Adipose tissue (tissue), 3 donors: Measurements from ENCODE around the gene METTL25B. TPM values are rescaled to one million over a fixed set of nuclear protein-coding genes. Genes with fewer than 3 reads are reported as not detected.

Experiments used
- H3K27ac ChIP-seq: one replicate; pipeline ENCODE4 v1.5.1; 2013; ENCODE audit warnings: low read depth, low read length
- WGBS, 3 donors: extraction: QIAGEN DNeasy Blood & Tissue Kit; methylation state at CpG; one replicate each; pipeline ENCODE4 v1.1.7; 2013; 5-methylcytosine and 5-hydroxymethylcytosine counted together
- polyA plus RNA-seq, 3 donors: library from polyadenylated mRNA; stranded (reverse); fragments of 200-250 nt; gene quantifications; one replicate each; pipeline ENCODE4 v1.2.3, GENCODE V29; 2013
- donor health status: healthy with polysubstance abuse.
- donor health status: Bipolar disorder and iron deficiency.
- donor health status: healthy.

METTL25B gene
- polyA plus RNA-seq, 3 donors: 22.7 to 25.4 (median 24.6) TPM

DNA sequence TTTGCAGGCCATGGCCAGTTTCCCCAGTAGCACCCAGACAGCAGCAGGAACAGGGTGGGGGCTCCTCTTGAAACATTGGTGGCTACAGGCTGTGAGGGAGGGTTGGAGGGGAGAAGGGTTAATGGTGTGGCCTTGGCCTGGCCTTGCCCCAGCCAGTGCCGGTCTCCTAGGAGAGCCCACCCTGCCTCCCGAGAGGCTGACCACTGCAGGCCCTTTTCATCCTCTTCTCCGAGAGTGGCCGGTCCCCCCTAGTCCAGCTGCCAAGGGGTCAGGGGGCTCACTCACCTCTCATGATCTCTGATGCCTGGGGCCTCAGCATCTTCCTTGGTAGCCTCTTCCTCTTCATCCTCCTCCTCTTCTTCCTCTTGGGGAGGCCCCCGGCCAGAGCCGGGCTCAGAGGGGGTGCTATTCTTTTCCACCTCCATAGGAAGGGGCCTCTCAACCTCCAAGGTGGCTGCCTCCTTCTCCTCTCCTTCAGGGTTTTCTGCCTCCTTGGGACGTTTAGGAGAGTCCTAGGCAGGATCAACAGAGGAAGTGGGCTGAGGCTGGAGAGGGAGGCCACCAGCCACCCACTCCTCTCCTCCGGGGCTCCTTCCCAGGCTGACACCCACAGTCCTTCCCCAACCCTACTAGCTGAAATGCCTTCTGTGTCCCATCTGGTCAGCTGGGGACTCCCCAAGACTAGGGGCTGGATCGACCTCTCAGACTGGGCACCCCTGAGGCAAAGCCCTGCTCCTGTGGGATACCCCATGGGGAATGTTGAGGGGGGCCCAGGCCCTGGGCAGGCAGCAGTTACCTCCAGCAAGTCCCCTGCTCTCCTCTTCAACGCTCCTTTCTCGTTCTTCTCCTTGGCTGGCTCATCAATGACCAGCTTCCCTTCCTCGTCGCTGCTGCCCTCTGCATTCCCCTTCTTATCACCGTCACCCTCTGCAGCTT lies 15.4 kb downstream of the METTL25B start:
- WGBS, 3 donors: 73 to 81% (median 76%) methylated on average over 13 to 14 of the region's 14 CpGs
- H3K27ac ChIP-seq: no peak overlapping the region

DNA sequence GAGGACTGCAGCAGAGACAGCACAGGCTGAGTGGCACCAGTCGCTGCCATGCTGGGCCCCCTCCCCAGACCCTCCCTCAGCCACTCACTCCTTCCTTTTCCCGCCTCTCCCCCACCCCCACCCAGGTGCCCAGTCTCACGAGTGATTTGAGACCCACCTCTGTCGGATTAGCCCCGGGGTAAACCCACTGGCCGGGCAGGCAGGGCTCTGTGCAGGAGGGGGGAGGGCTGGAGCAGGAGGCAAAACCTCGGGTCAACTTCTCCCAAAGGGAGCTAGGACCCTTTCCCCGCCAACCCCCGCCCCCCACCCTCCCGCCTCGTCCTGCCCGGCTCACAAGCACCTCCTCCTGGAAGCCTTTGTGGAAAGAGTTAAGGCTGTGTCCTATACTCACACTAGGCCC lies 16.1 kb downstream of the METTL25B start:
- no peak overlapping the region for H3K27ac ChIP-seq
- 60 to 71% (median 68%) methylated on average over 8 to 12 of the region's 12 CpGs for WGBS, 3 donors

DNA sequence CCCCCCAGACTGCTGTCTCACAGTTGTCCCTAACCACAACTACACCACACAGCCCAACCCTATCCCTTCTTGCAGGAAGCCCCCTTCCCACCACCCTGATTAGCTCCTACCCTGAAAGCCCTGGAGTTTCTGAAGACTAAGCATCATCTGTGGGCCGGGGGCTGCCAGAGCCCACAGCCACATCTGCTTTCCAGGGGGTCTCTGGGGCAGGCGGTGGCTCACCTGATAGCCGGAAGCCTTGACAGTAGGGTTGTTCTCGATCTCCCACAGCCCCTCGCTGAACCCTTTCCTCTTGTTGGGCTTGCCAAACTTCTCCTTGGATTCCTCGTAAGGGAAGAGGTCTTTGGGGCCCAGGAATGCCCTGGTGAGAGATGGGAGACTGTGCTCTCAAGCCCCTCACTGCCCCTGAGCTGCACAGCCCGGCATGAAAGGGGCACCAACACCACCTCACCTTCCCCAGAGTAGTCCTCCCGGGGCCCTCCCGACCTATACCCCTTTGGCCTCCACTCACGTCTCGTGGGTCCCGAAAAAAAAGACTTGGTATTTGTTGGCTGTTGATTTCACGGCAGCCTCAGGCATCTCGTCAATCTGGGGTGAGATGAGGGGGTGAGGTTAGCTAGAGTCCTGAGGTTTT lies 16.6 kb downstream of the METTL25B start:
- 68 to 81% (median 72%) methylated on average over 14 of the region's 14 CpGs for WGBS, 3 donors
- H3K27ac ChIP-seq: no peak overlapping the region

DNA sequence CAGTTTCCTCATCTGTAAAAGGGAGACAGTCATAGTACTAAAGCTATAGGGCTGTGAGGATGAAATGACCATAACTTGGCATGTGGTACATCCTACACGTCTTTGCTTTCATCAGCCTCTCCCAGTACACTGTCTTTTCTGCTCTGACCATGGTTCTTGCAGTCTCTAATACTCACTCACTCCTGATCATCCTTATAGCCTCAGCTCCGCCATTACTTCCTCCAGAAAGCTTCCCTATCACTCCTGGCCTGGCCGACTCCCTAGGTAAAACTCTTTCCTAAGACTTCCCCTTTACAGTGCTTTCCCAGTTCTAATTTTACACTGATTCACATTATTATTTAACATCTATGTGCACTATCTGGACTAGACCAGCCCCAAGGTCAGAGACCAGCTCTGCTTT lies 17.6 kb downstream of the METTL25B start:
- WGBS, 3 donors: 46 to 50% (median 48%) methylated on average over 3 of the region's 3 CpGs

DNA sequence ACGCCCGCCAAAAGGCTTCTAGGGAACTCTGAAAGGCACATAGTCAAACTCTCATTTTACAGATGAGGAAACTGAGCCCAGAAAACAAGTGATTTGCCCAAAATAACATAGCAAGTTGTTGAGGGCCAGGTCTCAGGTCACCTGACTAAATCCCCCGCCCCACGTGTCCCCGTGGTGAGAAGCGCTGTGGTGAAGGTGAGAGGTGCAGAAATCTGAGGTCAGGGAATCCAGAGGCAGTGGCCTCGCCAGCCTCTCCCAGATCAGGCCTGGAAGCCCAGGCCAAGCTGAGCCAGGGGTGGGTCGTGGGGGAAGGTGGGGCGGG lies 18.1 kb downstream of the METTL25B start:
- H3K27ac ChIP-seq: peak overlapping the region; percentile 91
- 35 to 56% (median 43%) methylated on average over 9 of the region's 9 CpGs for WGBS, 3 donors

More for the DNA sequence above, 17.6 kb downstream of the METTL25B start:
- peak overlapping the region; percentile 91 for H3K27ac ChIP-seq

DNA sequence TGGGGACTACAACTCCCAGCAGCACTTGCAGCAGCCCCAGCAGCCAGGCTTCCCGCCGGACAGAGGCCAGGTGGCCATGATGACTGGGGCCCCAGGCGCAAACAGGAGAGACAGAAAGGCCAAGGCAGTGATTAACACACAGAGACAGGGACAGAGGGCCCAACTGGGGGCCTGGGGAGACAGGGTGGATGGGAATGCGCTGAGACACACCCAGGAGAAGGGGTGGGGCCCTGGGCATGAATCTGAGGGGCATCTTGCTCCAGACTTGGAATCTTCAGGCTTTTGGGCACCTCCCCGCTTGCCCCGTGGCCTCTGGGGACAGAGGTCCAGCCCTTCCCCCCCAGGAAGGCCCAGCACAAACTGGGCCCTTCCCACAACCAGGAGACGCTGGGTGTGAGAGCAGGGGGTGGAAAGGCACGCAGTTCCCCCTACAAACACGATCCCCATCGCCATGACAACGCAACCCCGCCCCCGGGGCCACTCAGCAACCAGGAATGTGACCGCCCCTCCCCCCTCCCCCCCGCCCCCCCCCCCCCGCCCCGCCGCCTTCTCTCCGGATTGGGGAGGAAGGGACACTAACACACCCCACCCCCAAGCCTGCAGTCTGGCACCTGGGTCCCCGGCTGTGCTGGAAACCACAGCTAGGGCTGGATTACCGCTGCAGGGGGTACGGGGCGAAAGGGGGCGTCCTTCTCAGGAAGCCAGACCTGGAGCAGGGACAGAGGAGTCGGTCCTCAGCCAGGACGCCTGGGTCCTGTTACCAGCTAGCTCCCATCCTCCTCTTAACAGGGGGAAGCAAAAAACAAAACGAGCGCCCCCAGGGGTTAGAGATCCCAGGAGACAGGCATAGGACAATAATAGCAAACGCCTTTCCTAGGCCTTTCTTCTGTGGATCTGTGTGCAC lies 18.7 kb downstream of the METTL25B start:
- WGBS, 3 donors: 1 to 3% (median 2%) methylated on average over 17 to 24 of the region's 29 CpGs
- H3K27ac ChIP-seq: peak overlapping the region; percentile 91

DNA sequence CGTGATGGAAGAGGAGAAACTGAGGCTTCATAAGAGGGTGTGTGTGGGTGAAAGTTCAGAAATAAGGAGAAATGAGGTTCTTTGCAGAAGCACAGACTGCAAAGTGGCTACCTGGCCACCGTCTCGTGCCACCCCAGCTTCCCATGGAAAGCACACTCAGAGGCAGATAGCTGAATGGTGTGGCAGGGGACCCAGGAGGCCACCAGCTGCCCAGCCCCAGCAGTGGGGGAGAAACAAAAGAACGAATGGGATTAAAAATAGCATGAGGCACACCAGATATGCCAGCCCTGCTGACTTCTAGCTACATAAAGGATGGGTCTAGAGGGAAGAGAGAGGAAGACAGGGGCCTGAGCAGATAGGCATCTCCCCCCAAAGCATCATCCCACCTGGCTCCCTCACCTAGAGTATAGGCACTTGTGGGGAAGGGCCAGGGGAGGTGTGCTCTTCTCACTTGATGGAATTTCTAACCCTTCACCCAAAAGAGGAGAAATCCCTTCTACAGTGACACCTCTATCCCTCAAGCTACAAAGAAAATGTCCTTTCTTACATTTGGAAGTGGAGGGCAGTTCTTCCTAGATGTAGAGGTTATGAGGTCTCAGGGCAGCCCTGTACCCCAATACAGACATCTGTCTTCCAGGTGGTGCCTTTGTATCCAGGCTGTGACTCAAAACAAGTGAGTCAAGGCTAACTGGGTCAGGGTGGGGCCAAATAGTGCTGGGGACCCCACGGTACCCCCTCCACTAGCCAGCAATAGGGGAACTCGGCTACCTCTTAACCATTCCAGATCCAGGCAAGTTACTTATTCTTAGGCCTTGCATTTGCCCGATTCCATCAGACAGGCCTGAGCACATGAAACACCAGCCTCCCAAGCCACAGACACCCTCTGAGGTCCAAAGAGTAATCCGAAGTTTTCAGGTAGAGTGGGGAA lies 19.7 kb downstream of the METTL25B start:
- 8 to 11% (median 9%) methylated on average over 8 of the region's 8 CpGs for WGBS, 3 donors
- H3K27ac ChIP-seq: peak overlapping the region; percentile 84

DNA sequence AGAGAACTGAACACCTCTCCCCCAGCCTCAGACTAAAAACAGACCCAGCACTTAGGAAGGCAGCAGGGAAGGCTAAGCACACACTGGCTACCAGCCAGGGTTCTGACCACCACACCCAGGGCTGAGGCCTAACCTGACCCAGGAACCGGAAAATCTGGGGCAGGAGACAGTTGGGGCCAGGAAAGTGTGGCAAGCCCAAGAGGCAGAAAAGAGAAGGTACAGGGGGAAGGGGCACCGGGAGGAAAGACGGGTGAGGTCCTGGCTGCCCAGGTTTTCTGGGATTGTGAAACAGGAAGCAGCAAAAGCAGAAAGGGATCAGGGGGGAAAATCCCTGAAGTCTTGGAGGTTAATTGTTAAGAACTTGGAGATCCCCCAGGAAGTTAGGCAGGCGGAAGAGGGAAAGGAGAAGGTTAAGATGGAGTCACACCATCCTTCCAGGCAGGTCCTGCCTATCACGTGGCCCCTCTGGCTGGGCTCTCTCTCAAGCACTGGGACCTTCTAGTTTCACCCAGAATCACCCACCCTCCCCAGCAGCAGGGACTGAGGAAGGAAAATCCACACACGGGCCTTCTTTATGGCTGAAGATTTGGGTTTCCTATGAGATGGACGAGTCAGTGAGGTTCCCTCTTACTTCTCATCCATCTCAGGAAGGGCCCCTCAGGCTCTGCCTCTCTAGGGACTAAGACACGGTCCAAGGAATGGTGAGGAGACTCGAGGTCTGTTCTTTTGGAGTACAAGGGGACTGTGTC lies 20.6 kb downstream of the METTL25B start:
- 3 to 13% (median 5%) methylated on average over 9 of the region's 9 CpGs for whole genome bisulfite sequencing, 3 donors
- H3K27ac ChIP-seq: peak overlapping the region; percentile 84

DNA sequence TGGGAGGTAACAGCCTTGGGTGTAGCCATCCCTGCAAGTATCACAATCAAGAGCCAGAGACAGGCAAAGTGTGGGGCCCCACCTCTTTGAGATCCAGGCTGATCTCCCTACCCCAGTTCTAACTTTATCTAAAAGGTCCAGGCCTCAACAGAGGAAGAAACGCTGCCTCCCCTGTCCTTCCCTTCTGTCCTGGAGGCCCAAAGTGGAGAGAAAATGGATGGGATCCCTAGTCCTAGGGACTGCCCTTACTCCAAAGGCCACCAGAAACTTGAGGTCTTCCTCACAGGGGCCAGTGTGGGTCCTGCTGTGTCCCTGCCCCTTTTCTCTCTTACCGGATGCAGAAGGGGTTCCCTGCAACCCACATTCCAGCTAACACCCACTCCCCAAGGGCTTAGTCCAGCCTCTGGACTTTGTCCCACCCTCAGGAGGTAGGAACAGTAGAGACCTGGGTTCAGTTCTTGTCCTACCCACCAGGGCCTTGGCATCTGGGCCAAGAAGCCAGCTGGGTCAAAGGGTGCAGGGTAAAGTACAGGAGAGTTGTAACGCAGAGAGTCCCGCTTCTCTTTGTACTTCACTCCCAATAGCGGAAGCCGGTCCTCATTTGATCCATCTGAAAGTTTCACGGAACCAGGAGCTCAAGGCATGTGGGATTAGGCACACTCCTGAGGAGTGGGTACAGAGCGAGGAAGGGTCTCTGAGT lies 21.3 kb downstream of the METTL25B start:
- 18 to 20% (median 19%) methylated on average over 8 of the region's 8 CpGs for WGBS, 3 donors
- H3K27ac ChIP-seq: peak overlapping the region; percentile 84

DNA sequence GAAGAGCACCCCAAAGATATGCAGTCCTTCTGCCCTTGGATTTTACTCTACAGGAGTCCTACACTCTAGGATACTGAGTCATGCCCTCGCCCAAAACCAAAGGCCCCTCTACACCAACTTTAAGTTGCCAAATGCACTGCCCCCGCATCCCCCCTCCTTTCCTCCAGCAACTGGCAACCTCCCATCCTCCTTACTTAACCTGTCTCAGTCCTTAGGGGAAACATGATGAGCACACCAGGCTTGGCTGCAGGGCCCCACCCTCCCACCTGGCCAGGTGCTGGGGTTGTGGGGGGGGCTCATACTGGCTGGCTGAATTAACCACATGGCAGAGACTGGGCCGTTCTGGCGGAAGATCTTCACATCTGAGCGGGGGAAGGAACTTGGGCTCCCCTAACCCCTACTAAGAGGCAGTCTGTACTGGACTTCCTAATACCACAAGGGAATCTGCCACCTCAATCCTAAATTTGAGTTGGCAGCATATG lies 22.0 kb downstream of the METTL25B start:
- WGBS, 3 donors: 1 to 3% (median 2%) methylated on average over 5 of the region's 5 CpGs
- H3K27ac ChIP-seq: peak overlapping the region; percentile 84

DNA sequence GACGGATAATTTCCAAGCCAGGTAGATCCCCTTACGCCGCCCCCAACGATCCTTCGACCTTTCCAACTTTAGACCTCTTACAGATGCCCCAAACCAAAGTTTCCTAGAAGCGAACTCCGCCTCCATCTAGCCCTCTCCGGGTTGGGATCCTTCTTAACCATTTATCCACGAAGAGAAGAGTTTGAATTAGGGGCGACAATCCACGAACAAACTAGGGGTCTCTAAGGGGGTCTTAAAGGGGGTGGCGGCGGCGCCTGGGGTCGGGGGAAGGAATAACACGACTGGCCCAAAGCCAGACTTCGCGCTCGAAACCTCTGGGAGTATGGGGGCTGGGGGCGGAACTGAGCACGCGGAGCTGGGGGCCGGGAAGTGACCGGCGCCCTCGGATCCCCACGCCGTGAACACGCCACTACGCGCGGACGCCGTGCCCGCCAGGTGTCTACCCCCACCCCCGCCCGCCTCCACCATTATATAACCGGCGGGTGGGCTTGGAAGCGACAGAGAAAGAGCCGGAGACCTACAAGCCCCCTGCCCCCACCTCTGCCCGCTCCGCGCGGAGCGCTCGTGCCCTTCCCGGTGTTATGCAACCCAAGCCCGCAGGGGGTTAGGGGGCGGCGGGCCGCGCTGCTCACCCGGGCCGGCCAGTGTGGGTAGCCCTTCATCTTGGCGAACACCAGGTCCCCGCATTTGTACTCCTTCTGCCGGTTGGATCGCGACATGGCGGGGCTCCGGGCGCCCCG lies 22.6 kb downstream of the METTL25B start:
- peak overlapping the region; percentile 84 for H3K27ac ChIP-seq
- 0% methylated on average over 50 to 64 of the region's 64 CpGs for WGBS, 3 donors

DNA sequence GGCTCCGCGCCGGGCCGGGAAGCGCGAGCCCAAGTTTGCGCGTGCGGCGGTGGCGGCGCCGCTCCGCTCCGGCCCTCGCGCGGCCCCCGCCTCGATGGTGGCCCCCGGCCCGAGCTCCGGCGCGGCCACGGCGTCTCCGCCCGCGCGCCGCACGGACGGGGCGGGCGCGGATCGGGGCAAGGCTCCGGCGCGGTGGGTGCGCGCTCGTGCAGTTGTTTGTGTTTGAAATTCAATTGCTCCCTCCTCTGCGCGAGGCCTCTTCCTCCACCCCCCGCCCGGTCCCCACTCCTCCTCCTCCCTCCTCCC lies 23.1 kb downstream of the METTL25B start, which contains the start of gene HDGF:
Gene HDGF (minus strand): TSS at position 225 of the 306 bp plus-strand sequence. CDS start 246 bp downstream, outside the sequence.
- WGBS, 3 donors: 0 to 1% (median 0%) methylated on average over 27 to 48 of the region's 48 CpGs
- H3K27ac ChIP-seq: peak within 1 kb of the TSS; percentile 84

DNA sequence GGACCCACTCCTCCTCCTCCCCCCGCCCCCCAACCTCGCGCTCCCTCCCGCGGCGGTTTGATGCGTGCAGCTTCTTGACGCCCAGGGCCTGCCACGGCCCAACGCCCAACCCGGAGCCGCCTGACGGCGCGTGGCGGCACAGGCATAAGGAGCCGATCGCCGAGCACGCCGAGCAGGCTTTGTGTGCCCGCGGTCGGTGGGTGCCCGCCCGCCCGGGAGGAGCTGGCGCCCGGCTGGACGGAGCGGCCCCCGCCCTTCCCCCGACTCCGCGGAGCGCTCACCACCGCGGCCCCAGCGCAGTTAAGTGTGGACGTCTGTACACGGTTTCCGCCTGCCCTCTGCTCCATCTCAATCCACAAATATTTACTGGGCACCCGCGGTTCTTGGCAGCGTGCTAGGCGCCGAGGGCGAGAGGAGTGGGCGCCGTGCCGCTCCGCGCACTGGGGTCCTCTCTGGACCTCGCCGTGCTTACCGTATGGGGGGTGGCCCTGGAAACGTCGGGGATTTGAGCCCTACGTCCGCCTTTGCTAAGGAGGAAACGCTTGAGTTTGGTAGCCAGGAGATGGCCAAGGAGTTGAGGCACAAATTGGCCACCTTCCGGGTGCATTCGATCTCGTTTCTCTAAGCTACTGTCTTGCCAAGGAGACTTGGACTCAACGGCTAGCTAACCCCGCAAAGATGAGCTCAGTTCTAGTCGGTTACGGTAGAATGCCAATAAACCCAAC lies 23.6 kb downstream of the METTL25B start:
- H3K27ac ChIP-seq: peak overlapping the region; percentile 84
- WGBS, 3 donors: 0 to 1% (median 1%) methylated on average over 52 to 68 of the region's 68 CpGs

DNA sequence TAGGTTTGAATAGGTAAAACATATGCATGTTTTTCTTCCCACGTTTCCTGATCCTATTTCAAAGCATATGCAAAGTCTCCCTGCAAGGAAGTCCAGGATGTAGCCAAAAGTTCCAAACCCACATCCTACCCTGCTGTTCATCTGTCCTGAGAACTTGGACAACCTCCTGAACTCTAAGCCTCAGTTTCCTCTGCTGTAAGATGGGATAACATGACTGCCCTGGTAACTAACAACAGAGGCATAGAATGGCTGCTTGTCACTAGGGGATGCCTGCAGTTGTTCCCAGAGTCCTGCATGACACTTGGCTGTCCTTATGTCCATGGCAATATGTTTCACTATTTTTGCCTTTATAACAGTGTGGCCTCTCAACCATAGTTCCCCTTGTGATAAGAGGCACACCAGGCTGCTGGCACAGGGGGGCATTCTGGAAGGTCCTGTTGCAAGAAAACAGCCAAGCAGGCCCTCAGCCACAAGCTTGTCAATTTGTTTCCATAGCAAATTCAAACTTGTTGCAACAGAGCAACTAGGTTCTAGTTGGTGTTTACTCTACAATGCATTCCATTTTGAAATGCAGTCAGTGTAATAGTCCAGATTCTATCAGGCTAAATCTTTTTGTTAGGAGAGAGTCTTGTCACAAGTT lies 24.7 kb downstream of the METTL25B start:
- no peak overlapping the region for H3K27ac ChIP-seq
- 15 to 21% (median 17%) methylated on average over 1 of the region's 1 CpG for WGBS, 3 donors

DNA sequence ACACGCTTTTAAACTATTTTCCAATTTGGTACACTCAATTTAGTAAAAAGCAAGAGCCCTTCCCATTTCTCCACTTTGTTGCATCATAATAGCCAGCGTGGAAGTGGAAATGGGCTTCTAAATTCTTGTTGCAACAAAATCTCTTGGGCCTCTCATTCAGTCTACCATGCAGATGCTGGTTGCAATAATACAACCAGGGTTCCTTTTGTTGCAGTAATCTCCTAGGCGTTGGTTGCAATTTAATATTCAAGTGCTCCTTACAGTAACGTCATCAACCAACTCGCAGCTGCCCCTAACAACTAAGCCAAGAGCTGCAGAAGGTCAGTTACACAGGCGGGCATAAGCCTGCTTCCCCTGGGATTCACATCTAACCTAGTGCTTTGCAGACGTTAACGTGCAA lies 25.9 kb downstream of the METTL25B start:
- 55 to 83% (median 56%) methylated on average over 8 of the region's 8 CpGs for WGBS, 3 donors
- H3K27ac ChIP-seq: no peak overlapping the region
